AML-193 (cell line): ENCODE results near the gene TSFM.
A peak's percentile ranks its signal among the peaks of the same experiment; 100 is the strongest.

Experiments used
- DNase-seq, 2 experiments: peaks; one replicate each; lab custom pipeline; 2025; lab: John Stamatoyannopoulos, UW

TSFM gene

GRCh38 chr12:57834086-57834876, 51.7 kb downstream of the TSFM start:
- DNase-seq, result no peak

- DNase-seq, result peak in 1 of 2 experiments; percentile 10
These were observed 53.0 kb downstream of the TSFM start for GRCh38 chr12:57835366-57836288.

DNA sequence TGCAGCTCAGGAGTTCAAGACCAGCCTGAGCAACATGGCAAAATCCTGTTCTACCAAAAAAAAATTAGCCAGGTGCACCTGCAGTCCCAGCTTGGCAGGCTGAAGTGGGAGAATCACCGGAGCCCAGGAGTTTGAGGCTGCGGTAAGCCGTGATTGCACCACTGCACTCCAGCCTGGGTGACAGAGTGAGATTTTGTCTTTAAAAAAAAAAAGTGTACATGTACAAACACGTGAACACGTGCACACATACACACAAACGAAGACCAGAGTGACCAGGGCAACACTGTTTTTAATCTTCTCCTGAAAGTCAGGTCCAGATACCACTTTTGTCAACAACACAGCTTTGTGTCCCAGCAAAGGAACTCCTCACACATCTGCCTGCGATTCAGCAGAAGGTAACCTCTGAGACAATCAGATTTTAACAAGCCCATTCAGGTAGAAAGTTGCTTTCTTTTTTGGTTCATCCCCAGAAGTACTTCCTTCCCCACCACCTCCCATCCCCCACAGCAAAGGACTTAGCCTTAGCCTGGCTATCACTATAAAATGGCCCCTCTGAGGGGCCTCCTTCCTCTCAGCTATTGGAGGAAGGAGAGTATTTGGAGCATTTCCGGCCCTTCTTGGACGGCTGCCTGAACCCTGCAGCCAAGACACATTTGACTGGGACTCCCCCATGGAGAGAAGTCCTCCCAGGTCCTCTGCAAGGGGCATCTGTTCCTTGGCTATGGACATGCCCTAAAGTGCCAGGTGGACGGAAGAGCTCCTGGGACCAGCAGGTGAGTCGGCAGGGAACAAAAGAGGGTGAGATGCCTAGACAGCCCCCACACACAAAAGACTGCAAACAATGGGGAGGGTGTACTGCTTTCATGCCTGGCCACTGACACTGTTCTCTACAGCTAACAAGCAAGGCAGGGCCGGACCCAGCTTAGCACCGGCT, 54.1 kb downstream of the TSFM start:
- peak; percentile 49 for DNase-seq

DNA sequence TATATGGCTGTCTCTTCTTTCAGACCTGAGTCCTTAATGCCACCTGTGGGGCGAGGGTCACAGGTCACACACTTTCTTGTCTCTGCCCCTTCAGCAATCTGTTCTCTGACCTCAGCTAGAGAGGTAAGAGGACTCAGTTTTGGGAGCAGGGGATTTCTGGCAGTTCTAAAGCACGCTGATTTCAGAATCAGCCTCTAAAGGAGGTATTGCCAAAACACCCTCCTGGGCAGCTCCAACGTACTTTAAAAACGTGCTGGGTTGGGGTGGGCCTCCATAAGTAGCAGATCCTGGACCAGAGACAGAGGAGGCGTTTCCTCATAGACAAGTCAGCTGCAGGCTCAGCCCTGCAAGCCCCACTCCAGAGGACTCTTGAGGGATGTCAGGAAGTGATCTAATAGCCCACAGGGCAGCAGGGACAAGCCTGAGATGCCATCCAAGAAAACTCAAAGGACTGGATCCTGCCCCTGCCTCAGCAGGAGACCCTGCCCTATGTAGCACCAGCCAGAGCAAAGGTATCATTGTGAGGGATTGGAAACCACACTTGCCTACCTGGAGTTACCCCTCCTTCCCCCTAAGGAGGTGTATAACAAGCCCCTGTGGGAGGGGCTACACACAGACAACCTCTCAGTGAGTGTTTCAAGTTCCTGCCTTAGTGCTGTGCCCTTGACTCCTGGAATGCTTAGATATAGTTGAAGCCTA, 55.4 kb downstream of the TSFM start:
- no peak for DNase-seq

DNA sequence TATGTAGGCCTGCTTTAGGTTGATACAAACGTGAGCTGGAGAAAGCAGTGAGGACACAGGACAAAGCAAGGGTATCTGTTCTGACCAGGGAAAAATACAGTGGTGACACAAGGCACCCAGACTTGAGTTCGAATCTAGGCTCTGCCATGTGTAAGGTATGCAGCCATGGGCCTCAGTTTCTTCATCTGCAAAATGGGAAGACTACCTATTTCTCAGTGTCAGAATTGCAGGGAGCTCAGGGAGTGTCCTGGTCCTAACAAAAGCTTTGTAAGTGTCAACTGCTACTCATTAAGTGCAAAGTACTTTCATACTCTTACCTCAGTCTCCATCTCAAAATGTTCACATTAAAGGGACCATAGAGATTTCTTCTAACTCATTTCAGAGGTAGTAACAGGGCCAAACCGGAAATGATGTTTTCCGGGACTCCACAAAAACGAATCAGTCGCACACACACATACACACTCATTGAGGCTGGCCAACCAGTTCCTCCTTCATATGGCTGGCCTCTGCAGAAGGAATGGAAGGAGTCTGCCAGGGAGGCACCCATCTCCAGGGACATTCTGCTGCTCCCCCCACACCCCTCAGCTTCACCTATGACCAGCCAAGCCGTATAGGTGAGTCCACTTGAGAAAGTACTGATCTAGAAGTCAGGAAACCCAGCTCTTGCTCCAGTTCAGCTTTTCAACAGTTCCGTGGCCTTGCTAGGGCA, 56.2 kb downstream of the TSFM start:
- no peak for DNase-seq

- no peak for DNase-seq
These were observed 57.4 kb downstream of the TSFM start for GRCh38 chr12:57839996-57840395.

DNA sequence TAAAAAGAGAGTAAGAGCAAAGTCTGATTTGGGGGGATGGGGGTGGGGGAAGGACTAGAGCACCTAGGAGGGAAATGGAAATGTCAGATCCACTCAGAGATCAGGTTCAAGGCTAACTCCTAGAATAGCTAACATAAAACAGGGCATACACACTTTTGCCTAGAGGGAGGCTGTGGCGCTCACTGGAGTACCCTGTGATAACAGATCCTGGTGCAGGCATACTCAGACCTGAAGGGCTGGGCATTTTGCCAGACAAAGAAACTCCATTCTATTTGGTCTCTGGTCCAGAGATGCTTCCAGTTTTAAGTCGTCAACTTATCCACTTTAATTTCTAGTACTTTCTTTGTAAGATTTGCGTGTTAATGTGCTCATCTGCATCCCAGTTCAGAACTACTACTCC, 58.1 kb downstream of the TSFM start:
- no peak for DNase-seq

DNA sequence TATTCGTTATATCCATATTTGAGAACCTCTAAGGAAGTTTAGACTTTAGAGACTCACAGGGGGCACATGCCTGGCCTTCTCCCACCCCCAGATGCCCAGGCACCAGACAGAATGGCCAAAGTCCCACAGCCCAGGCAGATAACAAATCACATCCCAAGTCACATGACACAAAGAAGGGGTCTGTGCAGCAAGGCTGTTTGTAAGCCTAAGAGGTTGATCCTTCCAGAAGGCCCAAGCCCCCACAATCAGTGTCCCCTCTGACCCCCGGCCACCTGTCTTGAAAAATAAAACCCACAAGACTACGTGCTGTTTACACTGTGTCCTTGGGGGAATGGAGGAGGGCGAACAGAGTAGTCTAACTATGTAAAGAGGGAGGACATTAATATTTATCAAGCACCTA, 58.9 kb downstream of the TSFM start:
- DNase-seq, result no peak

GRCh38 chr12:57842342-57843294, 60.0 kb downstream of the TSFM start:
- DNase-seq, result no peak

DNA sequence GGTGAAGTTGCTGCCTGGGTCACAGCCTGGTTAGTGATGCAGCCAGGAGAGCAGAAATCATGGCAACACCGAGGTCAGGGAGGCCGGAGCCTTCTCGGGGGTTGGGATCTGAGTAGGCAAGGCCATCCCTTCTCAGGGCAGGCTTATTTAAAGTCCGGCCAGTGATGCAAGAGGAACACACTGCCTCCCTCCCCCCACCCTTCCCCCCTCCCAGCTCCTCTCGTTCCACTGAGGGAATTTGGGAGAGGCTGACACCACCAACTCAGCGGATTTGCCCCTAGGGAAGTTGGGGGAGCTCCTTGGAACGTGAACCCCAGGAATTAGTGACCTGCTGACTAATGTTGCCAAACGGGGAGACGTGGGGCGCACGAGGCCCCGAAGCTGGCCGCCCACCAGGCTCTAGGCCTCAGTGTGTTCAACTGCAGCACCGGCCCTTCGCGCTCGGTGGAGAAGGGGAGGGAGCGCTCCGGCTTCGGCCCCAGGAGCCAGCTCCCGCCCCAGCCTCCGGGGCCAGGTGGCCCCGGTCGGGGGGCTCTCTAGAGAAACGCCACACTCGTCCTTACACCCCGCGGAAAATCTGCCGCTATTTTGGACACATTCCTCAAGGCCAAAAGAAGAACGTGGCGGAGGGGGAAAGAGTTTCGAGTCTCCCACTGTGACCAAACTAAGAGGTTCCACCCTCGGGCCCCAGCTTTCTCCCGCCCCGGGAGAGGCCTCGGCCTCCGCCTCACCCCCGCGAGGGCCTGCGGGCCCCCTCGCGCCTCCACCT, 62.3 kb downstream of the TSFM start:
- peak; percentile 41 to 42 for DNase-seq

GRCh38 chr12:57845478-57846284, 63.1 kb downstream of the TSFM start:
- peak in 1 of 2 experiments; percentile 13 for DNase-seq

- no peak for DNase-seq
These were observed 63.6 kb downstream of the TSFM start for GRCh38 chr12:57846285-57846576.

DNA sequence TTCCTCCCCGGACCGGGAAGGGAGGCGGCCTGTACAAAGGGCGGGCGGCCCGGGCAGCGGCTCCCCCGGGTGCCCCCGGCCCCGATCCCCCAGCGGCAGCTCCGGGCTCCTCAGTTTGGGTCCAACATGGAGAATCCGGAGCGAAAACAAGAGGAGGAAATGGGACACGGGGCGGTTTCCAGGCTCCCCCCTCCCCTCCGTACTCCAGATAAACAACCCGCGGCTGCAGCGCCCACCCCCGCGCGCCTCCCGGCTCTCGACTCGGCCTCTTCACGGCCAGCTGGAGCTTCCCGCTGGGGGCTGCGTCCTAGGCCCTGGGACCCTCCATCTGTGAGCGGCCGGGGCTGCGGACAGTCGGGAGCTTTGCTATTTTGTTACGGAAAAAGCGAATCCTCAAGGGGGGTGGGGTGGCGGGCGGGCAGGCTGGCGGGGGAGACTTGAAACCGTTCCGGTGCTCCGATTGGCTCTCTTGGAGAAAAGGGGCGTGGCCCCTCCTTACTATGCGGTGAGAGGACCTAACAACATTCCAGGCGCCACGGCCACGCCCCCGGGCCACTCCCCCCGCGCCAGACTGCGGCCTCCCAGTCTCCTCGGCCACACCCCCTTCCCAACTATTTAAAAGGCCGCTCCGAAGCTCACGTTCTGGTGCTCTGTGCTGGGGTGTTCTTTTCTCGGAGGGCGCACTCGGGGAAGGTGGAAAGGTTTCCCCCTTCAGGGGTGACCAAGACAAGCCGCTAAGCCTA, 64.2 kb downstream of the TSFM start, which contains the start of gene CTDSP2:
TSS of gene CTDSP2 (minus strand) at position 153 of the 743 bp plus-strand sequence. CDS start 294 bp downstream, outside the sequence.
- peak; percentile 87 to 90 for DNase-seq
